ENCODE data around the gene LBHD2.
A peak's percentile ranks its signal among the peaks of the same experiment; 100 is the strongest.

LBHD2 gene

DNA sequence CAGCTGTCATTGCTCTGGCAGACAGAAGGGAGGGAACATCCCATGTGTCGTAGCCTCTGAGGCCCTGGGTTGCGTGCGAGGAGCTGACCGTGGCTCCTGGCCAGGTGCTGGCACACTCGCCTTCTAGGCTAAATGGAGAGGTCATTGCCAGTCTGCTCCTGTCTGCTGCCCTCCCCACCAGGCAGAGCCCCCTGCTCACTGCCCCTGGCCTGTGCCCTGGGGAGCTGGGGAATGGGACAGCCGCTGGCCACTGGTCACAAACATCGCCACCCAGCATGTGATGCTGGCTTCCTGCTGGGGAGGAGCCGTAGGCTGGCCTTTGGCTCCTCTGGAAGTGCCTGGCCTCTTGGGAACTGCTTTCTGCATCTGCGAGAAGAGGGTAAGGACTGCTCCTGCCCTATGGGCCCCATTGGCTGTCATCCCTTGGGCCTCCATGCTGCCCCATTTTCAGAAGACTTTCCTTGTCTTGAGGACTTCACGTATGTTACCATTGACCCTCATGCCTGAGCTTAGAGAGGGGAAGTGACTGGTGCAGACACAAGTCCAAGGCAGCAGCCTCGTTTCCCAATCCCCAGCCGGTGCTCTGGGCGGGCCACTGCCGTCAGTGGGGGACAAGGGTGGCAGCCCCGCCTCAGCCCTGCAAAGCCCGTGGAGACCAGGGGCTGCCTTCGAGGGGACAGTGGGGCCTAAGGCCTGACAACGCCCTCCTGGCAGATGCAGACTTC is 37.3 kb downstream of the LBHD2 start:
- no peak for DNase-seq

GRCh38 chr14:103121846-103122584 is 38.0 kb downstream of the LBHD2 start:
- peak; percentile 97 for DNase-seq

DNA sequence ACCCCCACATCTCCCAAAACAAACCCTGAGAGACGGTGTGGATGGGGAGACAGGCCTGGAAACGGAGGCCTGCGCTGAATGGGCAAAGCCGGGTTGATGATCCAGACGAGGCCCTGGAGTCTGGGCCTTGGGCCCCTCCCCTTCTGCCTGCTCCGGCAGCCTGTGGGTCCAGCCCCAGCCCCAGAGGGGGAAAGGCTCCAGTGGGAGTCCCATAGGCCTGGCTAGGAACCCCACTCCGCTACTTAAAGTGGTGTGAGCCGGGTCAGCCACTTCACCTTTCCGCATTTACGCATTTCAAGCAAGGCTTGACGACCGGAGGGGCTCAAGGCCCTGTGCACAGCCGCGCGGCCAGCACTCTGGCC is 38.6 kb downstream of the LBHD2 start:
- no peak for DNase-seq

DNA sequence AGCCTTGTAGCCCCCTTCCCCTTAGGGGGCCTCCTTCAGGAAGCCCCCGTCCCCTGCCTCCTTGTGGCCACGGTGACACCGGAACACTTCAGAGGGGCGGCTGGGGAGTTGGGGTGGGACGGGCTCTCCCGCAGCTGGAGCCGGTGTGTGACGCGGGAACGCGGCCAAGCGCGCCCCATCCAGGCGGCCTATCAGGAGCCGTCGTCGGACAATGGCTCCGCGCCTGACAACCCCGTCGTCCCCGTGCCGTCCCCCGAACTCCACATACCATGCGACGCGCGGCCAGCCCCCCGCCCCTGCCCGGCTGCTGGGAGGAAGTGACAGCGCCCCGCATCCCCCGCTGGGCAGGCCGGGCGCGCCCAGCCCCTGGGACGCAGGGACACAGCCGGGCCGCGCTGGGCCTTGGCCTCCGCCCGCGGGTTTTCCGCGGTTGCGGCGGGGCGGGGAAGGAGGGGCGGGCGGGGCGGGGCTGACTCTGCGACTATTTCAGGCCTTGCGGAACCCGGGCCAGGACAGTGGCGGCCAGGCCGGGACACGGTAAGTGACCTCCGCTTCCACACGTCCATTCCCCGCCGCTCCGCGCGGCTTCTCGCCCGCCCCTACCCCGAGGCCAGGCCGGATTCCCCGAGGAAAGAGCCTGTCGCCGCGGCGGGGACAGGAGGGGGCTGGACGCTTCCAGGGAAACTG is 39.1 kb downstream of the LBHD2 start, which contains the start of gene TNFAIP2:
Gene TNFAIP2 (plus strand): TSS at position 515 of the 687 bp plus-strand sequence. CDS start 2,997 bp downstream, outside the sequence.
- no peak for DNase-seq

DNA sequence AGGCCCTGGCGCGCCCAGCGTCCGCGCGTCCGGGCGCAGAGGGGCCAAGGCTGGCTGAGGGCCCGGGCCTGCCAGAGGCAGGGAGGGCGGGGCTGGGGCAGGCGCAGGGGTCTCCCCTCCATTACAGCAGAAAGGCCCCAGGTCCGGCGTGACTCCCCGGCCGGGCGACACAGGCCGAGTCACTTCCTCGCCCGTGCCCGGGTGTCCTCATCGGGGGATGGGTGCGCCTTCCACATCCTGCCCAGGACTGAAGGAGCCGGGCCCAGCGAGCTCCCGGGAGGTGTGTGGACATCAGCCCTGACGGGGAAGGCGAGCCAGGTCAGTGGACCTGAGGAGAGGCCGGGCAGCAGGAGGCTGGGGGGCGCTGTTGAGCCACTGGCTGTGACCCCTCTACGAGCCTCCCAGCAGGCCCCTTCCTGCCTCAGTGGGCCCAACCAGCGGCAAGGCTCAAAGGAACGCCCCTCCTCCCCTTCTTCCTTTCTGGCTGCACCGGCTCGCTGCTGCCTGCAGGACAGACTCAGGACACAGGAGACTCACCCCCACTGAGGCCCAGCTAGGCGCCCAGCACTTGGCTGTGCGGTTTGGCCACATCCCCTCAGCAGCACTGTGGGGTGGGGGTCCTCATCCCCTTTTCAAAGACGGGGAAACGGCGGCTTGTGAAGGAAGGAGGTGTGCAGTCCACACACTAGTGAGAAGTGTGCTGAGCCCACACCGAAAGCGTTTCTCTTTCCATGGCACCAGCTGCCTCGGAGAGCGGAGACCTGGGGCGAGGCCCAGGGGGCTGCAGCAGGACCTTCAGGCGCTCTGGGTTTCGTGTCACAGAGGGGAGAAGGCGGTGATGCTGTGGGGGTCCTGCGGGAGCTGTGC is 39.9 kb downstream of the LBHD2 start:
- no peak for DNase-seq

GRCh38 chr14:103124501-103125001 is 40.5 kb downstream of the LBHD2 start:
- DNase-seq = no peak

DNA sequence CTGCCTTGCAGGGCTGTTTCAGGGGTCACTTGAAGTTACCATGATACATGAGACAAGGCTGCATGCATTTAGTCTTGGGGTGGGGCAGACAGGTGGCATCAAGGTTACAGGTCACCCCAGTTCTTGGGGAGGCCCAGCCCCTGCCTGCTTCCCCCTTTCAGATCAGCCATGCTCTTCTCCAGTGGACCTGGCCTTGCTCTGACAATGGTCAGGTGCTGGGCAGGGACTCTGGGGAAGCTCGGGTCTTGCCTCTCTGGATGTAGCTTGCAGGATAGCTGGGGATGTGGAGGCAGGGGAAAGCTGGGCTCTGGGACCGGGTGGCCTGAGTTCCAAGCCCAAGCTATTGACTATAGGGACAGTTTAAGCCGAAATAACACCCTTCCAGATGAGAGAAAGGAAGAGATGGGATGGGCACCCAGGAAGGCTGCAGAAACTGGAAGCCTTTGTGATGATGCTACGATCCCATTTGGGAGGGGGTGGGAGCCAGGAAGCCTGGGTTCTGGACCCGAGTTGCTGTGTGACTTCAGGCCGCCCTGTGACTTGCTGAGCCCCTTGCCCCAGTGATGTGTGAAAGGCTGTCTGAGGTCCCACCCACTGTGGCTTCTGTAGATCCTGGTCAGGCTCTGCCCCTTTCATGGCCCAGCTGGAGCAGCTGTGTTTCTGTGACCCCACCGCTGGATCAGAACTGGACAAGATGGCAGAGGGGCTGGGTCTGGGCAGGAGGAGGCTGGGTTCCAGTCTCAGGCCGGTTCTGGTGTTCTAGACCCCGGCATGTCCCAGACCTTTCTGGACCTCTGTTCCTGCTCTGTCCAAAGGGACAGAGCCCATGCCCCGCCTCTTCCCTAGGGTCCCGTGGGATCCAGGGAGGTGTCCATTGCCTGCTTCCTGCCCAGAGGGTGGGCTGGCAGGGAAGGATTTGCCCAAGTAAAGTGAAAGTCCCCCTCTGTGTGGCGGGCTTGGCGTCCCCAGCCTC is 41.4 kb downstream of the LBHD2 start:
- DNase-seq = no peak

- DNase-seq = no peak
Observed at GRCh38 chr14:103126088-103126872, 42.3 kb downstream of the LBHD2 start.

GRCh38 chr14:103126873-103127304 is 42.9 kb downstream of the LBHD2 start:
- DNase-seq = no peak

- no peak for DNase-seq
Observed at GRCh38 chr14:103127356-103127755, 43.3 kb downstream of the LBHD2 start.

GRCh38 chr14:103127861-103128598 is 44.0 kb downstream of the LBHD2 start:
- no peak for DNase-seq

DNA sequence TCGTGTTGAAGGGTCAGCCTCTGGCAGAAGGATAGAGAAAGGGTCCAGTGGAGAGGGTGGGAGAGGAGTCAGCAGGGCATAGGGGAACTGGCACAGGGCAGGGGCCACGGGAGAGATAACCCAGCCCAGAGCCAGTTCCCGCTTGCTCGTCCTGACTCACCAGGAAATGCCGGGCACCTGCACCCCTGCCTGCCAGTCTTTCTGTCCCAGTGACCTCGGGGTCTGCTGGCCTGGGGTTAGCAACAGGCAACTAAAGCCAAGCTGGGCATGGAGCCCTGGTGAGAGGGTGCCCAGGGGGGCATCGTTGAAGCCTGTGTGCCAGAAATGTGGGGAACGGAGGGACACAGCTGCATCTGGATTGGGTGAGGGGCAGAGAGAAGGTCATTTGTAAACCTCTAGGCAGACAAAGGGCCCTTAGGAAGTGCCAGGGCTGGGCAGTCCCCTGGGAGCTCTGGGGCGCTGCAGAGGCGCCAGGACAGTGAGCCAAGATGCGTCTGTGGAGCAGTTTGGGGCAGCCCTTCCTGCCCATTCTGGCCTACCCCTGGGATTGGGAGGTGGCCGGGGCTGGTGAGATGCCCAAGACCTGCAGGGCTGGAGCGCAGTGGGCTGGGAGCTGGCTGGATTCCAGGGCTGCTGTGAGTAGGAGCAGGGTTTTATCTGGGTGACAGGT is 44.8 kb downstream of the LBHD2 start:
- DNase-seq = no peak

DNA sequence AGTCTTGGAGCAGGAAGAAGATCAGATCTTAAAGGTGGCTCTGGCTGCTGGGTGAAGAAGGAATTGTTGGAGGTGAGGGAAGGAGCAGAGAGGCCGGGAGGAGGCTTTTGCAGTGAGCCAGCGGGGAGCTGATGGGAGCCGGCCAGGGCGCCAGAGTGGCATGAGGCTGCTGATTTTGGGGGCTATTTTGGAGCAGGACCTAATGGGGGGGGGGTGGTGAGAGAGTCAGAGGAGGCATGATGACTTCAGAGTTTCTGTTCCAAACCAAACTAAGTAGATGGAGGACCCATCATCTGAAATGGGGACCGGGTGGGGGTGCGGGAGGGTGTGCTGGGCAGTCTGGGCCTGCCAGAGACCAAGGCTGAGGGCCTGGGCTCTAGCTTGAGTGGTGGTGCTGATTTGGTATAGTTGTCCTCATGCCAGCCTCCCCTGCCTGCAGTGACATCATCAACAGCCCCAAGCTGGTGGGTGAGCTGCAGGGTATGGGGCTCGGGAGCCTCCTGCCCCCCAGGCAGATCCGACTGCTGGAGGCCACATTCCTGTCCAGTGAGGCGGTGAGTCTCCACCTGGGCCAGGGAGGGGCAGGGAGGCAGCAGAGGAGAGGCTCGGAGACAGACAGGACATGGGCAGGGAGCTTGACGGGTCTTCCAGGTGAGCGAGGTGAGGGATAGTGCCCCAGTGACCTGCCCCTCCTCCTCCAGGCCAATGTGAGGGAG is 45.4 kb downstream of the LBHD2 start:
- no peak for DNase-seq

- no peak for DNase-seq
Observed at GRCh38 chr14:103130017-103130764, 46.2 kb downstream of the LBHD2 start.

DNA sequence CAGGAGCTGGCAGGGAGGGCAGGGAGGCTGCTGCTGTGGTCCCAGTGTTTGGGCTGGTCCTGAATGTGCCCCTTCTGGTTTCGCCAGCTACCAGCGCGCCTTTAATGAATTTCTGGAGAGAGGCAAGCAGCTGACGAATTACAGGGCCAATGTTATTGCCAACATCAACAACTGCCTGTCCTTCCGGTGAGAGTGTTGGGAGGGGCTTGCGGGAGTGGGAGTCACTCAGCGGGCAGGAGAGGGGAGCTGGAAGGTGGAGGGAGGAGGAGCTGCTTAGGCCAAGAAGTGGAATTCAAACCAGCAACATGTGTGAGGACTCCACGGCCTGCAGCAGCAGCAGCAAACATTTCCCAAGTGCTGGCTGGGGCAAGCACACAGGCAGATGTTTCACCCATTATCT is 47.0 kb downstream of the LBHD2 start:
- DNase-seq = peak; percentile 73

GRCh38 chr14:103131580-103131979 is 47.6 kb downstream of the LBHD2 start:
- no peak for DNase-seq

DNA sequence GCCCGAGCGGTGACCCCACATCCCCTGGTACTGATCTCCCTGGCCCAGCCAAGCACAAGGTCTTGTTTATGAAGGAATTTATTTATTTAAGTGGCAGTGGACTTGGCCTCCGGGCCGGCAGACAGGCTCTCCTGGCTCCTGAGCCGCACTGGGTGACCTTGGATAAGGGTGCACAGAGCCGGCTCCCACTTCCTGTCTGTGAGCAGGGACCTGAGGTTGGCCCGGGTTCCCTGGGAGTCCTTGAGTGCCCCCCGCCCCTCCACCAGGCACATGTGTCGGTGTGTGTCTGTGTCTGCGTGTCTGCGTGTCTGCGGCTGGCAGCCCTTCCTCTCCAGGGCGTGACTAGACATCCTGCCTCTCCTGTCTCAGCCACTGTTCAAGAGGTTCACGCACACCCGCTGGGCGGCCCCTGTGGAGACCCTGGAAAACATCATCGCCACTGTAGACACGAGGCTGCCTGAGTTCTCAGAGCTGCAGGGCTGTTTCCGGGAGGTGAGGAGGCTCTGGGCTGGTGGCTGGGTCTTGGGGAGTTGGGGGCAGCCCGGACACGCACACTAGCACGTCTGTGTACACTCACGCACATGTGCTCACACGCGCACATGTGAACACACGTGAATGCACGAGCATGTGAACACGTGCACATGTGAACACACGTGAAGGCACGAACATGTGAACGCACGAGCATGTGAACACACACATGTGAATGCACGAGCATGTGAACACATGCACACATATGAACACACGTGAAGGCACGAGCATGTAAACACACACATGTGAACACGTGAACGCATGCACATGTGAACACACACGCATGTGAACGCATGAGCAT is 48.6 kb downstream of the LBHD2 start:
- no peak for DNase-seq
